Esophagus muscularis mucosa (tissue), 3 donors: ENCODE measurements around the gene CMTM7.

ENCODE experiments used
- CTCF ChIP-seq, 3 experiments: fragments of 200-600 bp in 2 of 3; fragments of 450-650 bp in 1 of 3; sonication (generic) in 2 of 3; IDR thresholded peaks; one replicate each; pipeline ENCODE4 v1.5.1; 2017 to 2019; ENCODE audit warnings: antibody characterized with exemption in 3 of 3, mild to moderate bottlenecking in 2 of 3, moderate library complexity in 1 of 3
- EP300 ChIP-seq: sonication (generic); formaldehyde crosslinking; IDR thresholded peaks from one replicate; pipeline ENCODE4 v1.6.1; 2017; ENCODE audit warnings: antibody characterized with exemption

GRCh38 chr3:32495085-32495484 lies 103.4 kb downstream of the CMTM7 start:
- TF ChIP-seq CTCF (IDR thresholded peaks at IDR 0.05), result no peak
- TF ChIP-seq EP300, result no peak
